DOHH2 (cell line): Measurements from ENCODE around the gene MISP.
"Not testable (repeated sequence)": the region's sequence is repeated elsewhere in the genome, so short reads cannot be mapped to it uniquely, and the experiment has no call there.

ENCODE experiments used
- H3F3A ChIP-seq: fragments of 200-600 bp; sonication (generic), shearing (Covaris generic); 2 replicates; pipeline ENCODE4 v1.6.0; 2016; ENCODE audit warnings: antibody characterized with exemption, mild to moderate bottlenecking; ENCODE audit not compliant: control insufficient read depth, insufficient read depth
- H3K27ac ChIP-seq: fragments of 200-600 bp; sonication (generic); 2 replicates; pipeline ENCODE4 v1.5.1; 2014; ENCODE audit warnings: low read depth, mild to moderate bottlenecking, low read length, moderate library complexity
- H3K27me3 ChIP-seq: fragments of 200-600 bp; sonication (generic); 2 replicates; pipeline ENCODE4 v1.6.1; 2014; ENCODE audit warnings: mild to moderate bottlenecking, low read length, mixed read lengths; ENCODE audit not compliant: control insufficient read depth
- H3K36me3 ChIP-seq: fragments of 200-600 bp; sonication (generic); 2 replicates; pipeline ENCODE4 v1.6.1; 2014; ENCODE audit warnings: mild to moderate bottlenecking, low read length, moderate library complexity, mixed read lengths; ENCODE audit not compliant: control insufficient read depth
- H3K4me1 ChIP-seq: fragments of 200-600 bp; sonication (generic); 2 replicates; pipeline ENCODE4 v1.6.1; 2014; ENCODE audit warnings: mild to moderate bottlenecking, low read length, mixed read lengths; ENCODE audit not compliant: control insufficient read depth
- H3K4me2 ChIP-seq: fragments of 200-600 bp; sonication (generic); 2 replicates; pipeline ENCODE4 v1.6.0; 2014; ENCODE audit warnings: mild to moderate bottlenecking, low read length, moderate library complexity
- H3K4me3 ChIP-seq: fragments of 200-600 bp; sonication (generic); 2 replicates; pipeline ENCODE4 v1.5.1; 2014; ENCODE audit warnings: mild to moderate bottlenecking, low read length, mixed read lengths
- H3K79me2 ChIP-seq: fragments of 200-600 bp; sonication (generic); 2 replicates; pipeline ENCODE4 v1.6.1; 2014; ENCODE audit warnings: mild to moderate bottlenecking, low read length, mixed read lengths; ENCODE audit not compliant: control insufficient read depth
- H3K9me2 ChIP-seq: fragments of 200-600 bp; sonication (generic); replicated peaks from 2 replicates; pipeline ENCODE4 v1.6.1; 2014; ENCODE audit warnings: mild to moderate bottlenecking, low read length, mixed read lengths; ENCODE audit not compliant: control insufficient read depth
- H3K9me3 ChIP-seq: fragments of 200-600 bp; sonication (generic); 2 replicates; pipeline ENCODE4 v1.6.1; 2014; ENCODE audit warnings: antibody characterized with exemption, low read length, mixed read lengths; ENCODE audit not compliant: control insufficient read depth, insufficient read depth
- H4K20me1 ChIP-seq: fragments of 200-600 bp; sonication (generic); 2 replicates; pipeline ENCODE4 v1.6.0; 2014; ENCODE audit warnings: low read depth, mild to moderate bottlenecking, antibody characterized with exemption, low read length, moderate library complexity; ENCODE audit not compliant: control insufficient read depth, insufficient read depth
- EZH2phosphoT487 ChIP-seq: fragments of 200-600 bp; sonication (generic); IDR thresholded peaks from 2 replicates; pipeline ENCODE4 v1.6.1; 2017; ENCODE audit warnings: borderline replicate concordance, mild to moderate bottlenecking, antibody characterized with exemption, low read length, moderate library complexity, mixed read lengths
- TF ChIP-seq, protein P1 (sequence below): fragments of 200-600 bp; sonication (generic); IDR thresholded peaks from one replicate; pipeline ENCODE4 v1.5.1; 2014; ENCODE audit warnings: antibody characterized with exemption, mild to moderate bottlenecking, low read depth, low read length; ENCODE audit not compliant: poor library complexity, severe bottlenecking

MISP gene

DNA sequence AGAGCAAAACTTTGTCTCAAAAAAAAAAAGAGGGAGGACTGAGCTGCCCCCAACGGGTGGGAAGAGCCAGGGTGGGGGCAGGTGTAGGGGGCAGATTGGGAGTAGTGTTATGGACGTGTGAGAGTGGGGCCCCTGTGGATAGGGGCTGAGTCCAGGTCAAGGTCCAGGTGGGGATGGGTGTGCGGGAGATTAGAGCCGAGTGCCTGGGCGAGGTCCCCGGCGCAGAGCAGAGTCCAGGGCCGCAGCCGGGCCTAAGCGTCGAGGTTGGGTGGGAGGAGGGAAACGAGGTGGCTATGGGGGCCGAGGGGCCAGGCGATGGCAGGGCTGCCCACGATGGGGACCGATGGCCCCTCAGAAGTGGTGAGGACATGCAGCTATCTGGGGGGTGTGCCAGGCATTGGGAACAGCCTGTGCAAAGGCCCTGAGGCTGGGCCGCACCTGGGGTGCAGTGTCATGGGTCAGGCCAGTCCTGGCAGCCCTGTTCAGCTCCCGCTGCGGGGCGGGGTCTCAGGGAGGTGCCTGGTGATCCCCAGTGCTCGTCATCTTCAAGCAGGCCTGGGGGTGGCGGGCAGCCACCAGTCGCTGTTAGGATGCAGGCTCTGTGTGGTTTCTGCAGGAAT, 12.3 kb upstream of the MISP start:
- H3K4me2 ChIP-seq = no peak overlapping the region
- no peaks in the 10 kb centered on the region; the same call in 1 of the 2 replicates for H3K4me1 ChIP-seq
- H3K9me3 ChIP-seq = no peaks in the 10 kb centered on the region
- H3K27me3 ChIP-seq = no peaks in the 10 kb centered on the region
- H3K36me3 ChIP-seq = no peaks in the 10 kb centered on the region
- TF ChIP-seq, protein P1, sequence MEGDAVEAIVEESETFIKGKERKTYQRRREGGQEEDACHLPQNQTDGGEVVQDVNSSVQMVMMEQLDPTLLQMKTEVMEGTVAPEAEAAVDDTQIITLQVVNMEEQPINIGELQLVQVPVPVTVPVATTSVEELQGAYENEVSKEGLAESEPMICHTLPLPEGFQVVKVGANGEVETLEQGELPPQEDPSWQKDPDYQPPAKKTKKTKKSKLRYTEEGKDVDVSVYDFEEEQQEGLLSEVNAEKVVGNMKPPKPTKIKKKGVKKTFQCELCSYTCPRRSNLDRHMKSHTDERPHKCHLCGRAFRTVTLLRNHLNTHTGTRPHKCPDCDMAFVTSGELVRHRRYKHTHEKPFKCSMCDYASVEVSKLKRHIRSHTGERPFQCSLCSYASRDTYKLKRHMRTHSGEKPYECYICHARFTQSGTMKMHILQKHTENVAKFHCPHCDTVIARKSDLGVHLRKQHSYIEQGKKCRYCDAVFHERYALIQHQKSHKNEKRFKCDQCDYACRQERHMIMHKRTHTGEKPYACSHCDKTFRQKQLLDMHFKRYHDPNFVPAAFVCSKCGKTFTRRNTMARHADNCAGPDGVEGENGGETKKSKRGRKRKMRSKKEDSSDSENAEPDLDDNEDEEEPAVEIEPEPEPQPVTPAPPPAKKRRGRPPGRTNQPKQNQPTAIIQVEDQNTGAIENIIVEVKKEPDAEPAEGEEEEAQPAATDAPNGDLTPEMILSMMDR = no peak
- no peak for TF ChIP-seq EZH2phosphoT487
- no peaks in the 10 kb centered on the region for H3K79me2 ChIP-seq
- no peaks in the 10 kb centered on the region for H4K20me1 ChIP-seq
- H3K9me2 ChIP-seq = no peaks in the 10 kb centered on the region
- no peak overlapping the region for H3K4me3 ChIP-seq
- no peaks in the 10 kb centered on the region for H3F3A ChIP-seq
- no peak overlapping the region for H3K27ac ChIP-seq

GRCh38 chr19:739998-740715, 10.8 kb upstream of the MISP start:
- H3K9me3 ChIP-seq = no peaks in the 10 kb centered on the region; the same call in 1 of the 2 replicates
- H3F3A ChIP-seq = no peaks in the 10 kb centered on the region
- no peaks in the 10 kb centered on the region for H3K27me3 ChIP-seq
- H3K36me3 ChIP-seq = no peaks in the 10 kb centered on the region
- H3K4me2 ChIP-seq = no peak overlapping the region
- H3K27ac ChIP-seq = no peak overlapping the region
- no peaks in the 10 kb centered on the region for H4K20me1 ChIP-seq
- H3K4me3 ChIP-seq = no peak overlapping the region
- no peaks in the 10 kb centered on the region for H3K9me2 ChIP-seq
- H3K79me2 ChIP-seq = no peaks in the 10 kb centered on the region
- no peak for TF ChIP-seq EZH2phosphoT487
- TF ChIP-seq, protein P1 = no peak
- H3K4me1 ChIP-seq = no peaks in the 10 kb centered on the region; the same call in 1 of the 2 replicates

- not testable (repeated sequence) for H3K79me2 ChIP-seq, H3F3A ChIP-seq, H3K4me1 ChIP-seq, H3K4me3 ChIP-seq, H3K9me2 ChIP-seq, H3K27ac ChIP-seq, H3K9me3 ChIP-seq, H3K27me3 ChIP-seq, H3K4me2 ChIP-seq, H3K36me3 ChIP-seq, H4K20me1 ChIP-seq
Measured at GRCh38 chr19:740816-741505, 10.0 kb upstream of the MISP start.
